ENCODE measurements around the gene APOA1.

APOA1 gene

GRCh38 chr11:116833491-116833815 is 4.0 kb downstream of the APOA1 start:
- DNase-seq: no peak

- no peak for DNase-seq
Observed at GRCh38 chr11:116832350-116833290, 4.8 kb downstream of the APOA1 start.

DNA sequence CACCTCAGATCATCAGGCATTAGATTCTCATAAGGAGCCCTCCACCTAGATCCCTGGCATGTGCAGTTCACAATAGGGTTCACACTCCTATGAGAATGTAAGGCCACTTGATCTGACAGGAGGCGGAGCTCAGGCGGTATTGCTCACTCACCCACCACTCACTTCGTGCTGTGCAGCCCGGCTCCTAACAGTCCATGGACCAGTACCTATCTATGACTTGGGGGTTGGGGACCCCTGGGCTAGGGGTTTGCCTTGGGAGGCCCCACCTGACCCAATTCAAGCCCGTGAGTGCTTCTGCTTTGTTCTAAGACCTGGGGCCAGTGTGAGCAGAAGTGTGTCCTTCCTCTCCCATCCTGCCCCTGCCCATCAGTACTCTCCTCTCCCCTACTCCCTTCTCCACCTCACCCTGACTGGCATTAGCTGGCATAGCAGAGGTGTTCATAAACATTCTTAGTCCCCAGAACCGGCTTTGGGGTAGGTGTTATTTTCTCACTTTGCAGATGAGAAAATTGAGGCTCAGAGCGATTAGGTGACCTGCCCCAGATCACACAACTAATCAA is 5.6 kb downstream of the APOA1 start:
- no peak for DNase-seq

GRCh38 chr11:116830184-116830912 is 7.1 kb downstream of the APOA1 start:
- no peak for DNase-seq

DNA sequence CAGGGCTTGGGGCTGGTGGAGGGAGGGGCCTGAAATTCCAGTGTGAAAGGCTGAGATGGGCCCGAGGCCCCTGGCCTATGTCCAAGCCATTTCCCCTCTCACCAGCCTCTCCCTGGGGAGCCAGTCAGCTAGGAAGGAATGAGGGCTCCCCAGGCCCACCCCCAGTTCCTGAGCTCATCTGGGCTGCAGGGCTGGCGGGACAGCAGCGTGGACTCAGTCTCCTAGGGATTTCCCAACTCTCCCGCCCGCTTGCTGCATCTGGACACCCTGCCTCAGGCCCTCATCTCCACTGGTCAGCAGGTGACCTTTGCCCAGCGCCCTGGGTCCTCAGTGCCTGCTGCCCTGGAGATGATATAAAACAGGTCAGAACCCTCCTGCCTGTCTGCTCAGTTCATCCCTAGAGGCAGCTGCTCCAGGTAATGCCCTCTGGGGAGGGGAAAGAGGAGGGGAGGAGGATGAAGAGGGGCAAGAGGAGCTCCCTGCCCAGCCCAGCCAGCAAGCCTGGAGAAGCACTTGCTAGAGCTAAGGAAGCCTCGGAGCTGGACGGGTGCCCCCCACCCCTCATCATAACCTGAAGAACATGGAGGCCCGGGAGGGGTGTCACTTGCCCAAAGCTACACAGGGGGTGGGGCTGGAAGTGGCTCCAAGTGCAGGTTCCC is 7.8 kb downstream of the APOA1 start, which contains the start of gene APOC3:
Gene APOC3 (plus strand): TSS at position 383 of the 659 bp plus-strand sequence. CDS start 676 bp downstream, outside the sequence.
- DNase-seq: no peak

GRCh38 chr11:116828632-116829524 is 8.5 kb downstream of the APOA1 start:
- no peak for DNase-seq

DNA sequence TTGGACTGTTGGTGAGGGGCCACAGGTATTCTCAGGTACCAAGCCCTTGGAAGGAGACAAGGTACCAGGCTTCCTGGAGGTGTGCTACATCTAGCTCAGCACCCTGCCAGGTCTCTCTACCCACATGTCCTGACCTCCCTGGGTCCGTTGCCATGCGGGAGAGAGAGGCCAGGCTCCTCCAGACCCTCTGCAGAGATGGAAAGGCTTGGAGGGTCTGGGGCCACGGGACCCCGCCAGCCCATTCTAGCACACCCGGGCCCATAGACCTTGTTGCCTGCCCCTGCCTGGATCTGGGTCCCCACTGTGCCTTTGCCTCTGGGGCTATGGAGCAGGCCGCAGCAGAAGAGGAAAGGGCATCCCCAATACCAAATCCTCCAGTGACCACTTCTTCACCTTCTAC is 10.0 kb downstream of the APOA1 start:
- DNase-seq: no peak

GRCh38 chr11:116826751-116827431 is 10.5 kb downstream of the APOA1 start:
- DNase-seq: no peak

- DNase-seq: no peak
Observed at GRCh38 chr11:116825854-116826750, 11.3 kb downstream of the APOA1 start.

GRCh38 chr11:116825434-116825833 is 12.0 kb downstream of the APOA1 start:
- no peak for DNase-seq

- no peak for DNase-seq
Observed at GRCh38 chr11:116823031-116823843, 14.2 kb downstream of the APOA1 start, which contains the start of gene APOA4. APOA4 (minus strand) TSS chr11:116823304; CDS start chr11:116823191, 113 bp downstream.

DNA sequence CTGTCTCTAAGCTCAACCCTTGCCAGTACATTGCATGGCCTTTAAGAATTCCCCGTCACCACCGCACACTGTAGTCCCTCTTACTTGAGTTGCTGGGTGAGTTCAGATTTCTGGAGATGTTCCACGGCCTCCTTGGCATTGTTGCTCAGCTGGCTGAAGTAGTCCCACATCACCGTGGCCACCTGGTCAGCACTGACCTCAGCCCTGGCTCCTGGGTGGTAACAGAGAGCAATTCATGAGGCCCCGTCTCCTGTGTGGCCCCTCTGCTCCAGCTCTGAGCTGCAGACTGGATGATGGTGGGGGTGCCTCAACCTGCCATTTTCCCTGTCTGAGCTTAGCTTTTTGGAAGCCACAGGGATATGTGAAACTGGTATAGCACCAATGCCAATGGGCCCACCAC is 14.8 kb downstream of the APOA1 start:
- DNase-seq: no peak

DNA sequence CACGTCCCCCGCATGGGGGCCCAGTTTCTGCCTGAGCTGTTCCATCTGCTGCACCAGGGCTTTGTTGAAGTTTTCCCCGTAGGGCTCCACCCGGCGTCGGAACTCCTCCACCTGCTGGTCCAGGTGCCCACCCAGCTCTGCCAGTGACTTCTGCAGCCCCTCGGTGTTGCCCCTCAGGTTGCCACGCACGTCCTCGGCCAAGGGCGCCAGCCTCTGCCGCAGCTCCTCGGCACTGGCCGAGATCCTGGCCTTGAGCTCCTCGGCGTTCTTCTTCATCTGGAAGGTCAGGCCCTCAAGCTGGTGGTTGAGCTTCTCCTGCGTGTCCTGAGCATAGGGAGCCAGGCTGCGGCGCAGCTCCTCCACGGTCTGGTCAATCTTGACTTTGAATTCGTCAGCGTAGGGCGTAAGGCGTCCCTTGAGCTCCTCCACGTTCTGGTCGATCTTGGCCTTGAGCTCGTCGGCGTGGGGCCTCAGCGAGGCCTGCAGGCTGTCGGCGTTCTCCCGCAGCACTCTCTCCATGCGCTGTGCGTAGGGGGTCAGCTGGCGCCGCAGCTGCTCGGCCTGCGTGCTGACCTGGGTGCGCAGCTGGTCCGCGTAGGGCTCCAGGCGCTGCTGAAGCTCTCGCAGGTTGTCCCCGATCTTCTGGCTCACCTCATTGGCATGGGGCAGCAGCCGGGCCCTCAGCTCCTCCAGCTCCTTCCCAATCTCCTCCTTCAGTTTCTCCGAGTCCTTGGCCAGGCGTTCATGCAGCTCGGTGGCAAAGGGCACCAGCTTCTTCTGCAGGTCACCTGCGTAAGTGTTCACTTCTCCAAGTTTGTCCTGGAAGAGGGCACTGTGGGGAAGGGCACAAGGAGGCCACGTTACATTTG is 16.1 kb downstream of the APOA1 start:
- DNase-seq: no peak

GRCh38 chr11:116819049-116819448 is 18.4 kb downstream of the APOA1 start:
- DNase-seq: no peak

DNA sequence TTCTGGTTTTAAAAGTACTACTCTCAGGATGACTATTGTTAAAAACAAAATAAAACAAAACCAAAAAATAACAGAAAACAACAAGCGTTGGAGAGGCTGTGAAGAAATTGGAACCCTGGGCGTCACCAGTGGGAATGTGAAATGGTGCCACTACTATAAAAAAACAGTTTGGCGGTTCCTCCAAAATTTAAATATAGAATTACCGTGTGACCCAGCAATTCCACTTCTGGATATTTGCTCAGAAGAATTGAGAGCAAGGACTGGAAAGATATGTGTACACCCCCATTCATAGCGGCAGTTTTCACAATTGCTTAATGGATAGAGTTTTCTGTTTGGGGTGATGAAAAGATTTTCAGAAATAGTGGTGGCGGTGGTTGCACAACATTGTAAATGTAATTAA is 22.9 kb downstream of the APOA1 start:
- no peak for DNase-seq

DNA sequence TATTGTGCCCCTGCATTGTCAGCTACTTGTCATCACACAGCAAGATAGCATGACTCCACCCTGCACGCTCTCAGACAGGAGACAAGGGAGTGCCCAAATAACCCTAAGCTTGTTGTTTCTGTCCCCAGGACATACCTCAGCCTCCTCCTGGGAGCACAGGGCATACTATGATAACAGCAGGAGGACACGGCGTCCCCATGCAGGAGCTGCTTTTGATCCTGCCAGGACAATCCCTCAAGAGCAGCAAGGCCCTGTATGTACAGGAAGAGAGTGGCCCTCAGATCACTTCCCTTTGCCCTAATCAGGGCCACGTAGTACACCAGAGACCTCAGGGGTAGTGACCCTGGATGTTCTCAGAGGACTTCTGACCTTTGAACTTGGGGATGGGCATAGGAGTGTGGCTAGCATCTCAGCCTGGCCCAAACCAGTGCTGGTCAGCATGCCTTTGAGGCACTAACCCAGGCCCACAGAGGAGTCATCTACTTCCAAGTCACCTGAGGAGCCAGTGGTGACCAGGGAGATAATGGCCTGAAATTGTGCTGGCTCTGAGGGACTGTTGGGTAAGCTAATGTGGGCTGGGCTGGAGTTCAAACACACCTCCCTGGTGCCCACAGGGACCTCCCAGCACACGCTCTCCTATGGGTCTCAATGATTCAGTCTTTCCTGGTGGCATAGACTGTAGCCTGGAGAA is 23.5 kb downstream of the APOA1 start:
- DNase-seq: no peak

- no peak for DNase-seq
Observed at GRCh38 chr11:116813170-116813569, 24.3 kb downstream of the APOA1 start.

- DNase-seq: no peak
Observed at GRCh38 chr11:116812109-116812508, 25.3 kb downstream of the APOA1 start.

All from stimulated activated CD4-positive, alpha-beta T cell treated with anti-CD3 and anti-CD28 coated beads, Interleukin-12 subunit alpha, Interleukin-12 subunit beta, amount 100 ng/mL, for 4 hours (primary cell).